PC-3 (cell line): Measurements from ENCODE around the gene TUBGCP2. TPM values are rescaled to one million over a fixed set of nuclear protein-coding genes. Genes with fewer than 3 reads are reported as not detected.

Experiments used
- ATAC-seq: fragments of 200-7000 bp; cut with Tn5 transposase; 2 replicates; pipeline ENCODE4 v1.9.1; 2020; ENCODE audit warnings: mild to moderate bottlenecking, moderate library complexity
- BruUV-seq: library from RNA; stranded (reverse); fragments of 400-500 nt; replicated peaks from 2 replicates; lab custom pipeline; 2021; lab: Mats Ljungman, UMichigan
- CTCF ChIA-PET: fragments of 300-600 bp; sonication (Branson Sonifier 250); formaldehyde crosslinking; loops from one replicate; lab custom pipeline; 2022; ENCODE audit warnings: antibody characterized with exemption; lab: Charles Lee
- POLR2A ChIA-PET: fragments of 300-600 bp; sonication (Branson Sonifier 250); formaldehyde crosslinking; loops from one replicate; lab custom pipeline; 2022; ENCODE audit warnings: antibody characterized with exemption; ENCODE audit not compliant: unreplicated experiment; lab: Charles Lee
- DNase-seq: peaks from one replicate; pipeline ENCODE4 v3.0.0-alpha.2; 2015
- H2AFZ ChIP-seq: fragments of 300-600 bp; sonication (generic); 2 replicates; pipeline ENCODE4 v1.6.0; 2016; ENCODE audit warnings: antibody characterized with exemption, low read length
- H3F3A ChIP-seq: fragments of 300-600 bp; sonication (generic); one replicate; pipeline ENCODE4 v1.6.0; 2017; ENCODE audit warnings: antibody characterized with exemption, low read length, control low read depth, mild to moderate bottlenecking; ENCODE audit not compliant: unreplicated experiment
- H3K27ac ChIP-seq: fragments of 300-600 bp; sonication (generic); 2 replicates; pipeline ENCODE4 v1.5.1; 2016; ENCODE audit warnings: mild to moderate bottlenecking, low read length
- H3K27me3 ChIP-seq: fragments of 300-600 bp; sonication (generic); 2 replicates; pipeline ENCODE4 v1.6.1; 2016; ENCODE audit warnings: low read length, mixed read lengths
- H3K36me3 ChIP-seq: fragments of 300-600 bp; sonication (generic); 2 replicates; pipeline ENCODE4 v1.6.1; 2016; ENCODE audit warnings: low read depth, mixed run types, low read length, mixed read lengths
- H3K4me1 ChIP-seq: fragments of 300-600 bp; sonication (generic); 2 replicates; pipeline ENCODE4 v1.5.1; 2016; ENCODE audit warnings: low read length; ENCODE audit not compliant: insufficient read depth
- H3K4me2 ChIP-seq: fragments of 300-600 bp; sonication (generic); 2 replicates; pipeline ENCODE4 v1.6.0; 2016; ENCODE audit warnings: low read length
- H3K4me3 ChIP-seq: fragments of 300-600 bp; sonication (generic); 2 replicates; pipeline ENCODE4 v1.5.1; 2016; ENCODE audit warnings: mild to moderate bottlenecking, low read length, mixed read lengths
- H3K79me2 ChIP-seq: fragments of 300-600 bp; sonication (generic); 2 replicates; pipeline ENCODE4 v1.6.1; 2017; ENCODE audit warnings: low read length, mixed read lengths
- H3K9ac ChIP-seq: fragments of 300-600 bp; sonication (generic); 2 replicates; pipeline ENCODE4 v1.6.0; 2016; ENCODE audit warnings: mild to moderate bottlenecking, low read length
- H3K9me2 ChIP-seq: fragments of 300-600 bp; sonication (generic); replicated peaks from 2 replicates; pipeline ENCODE4 v1.6.1; 2016; ENCODE audit warnings: mixed run types, low read length, mixed read lengths
- H3K9me3 ChIP-seq: fragments of 300-600 bp; sonication (generic); 2 replicates; pipeline ENCODE4 v1.6.1; 2016; ENCODE audit warnings: low read length, mixed read lengths
- H4K20me1 ChIP-seq: fragments of 300-600 bp; sonication (generic); 2 replicates; pipeline ENCODE4 v1.6.1; 2016; ENCODE audit warnings: low read length, mixed read lengths
- CTCF ChIP-seq: fragments of 300-600 bp; sonication (generic); conservative IDR thresholded peaks from 2 replicates; pipeline ENCODE4 v1.5.1; 2017; ENCODE audit warnings: antibody characterized with exemption, low read depth, mild to moderate bottlenecking, low read length
- EZH2 ChIP-seq: fragments of 300-600 bp; sonication (generic); IDR thresholded peaks from one replicate; pipeline ENCODE4 v1.6.1; 2017; ENCODE audit warnings: antibody characterized with exemption, mild to moderate bottlenecking, low read length; ENCODE audit not compliant: unreplicated experiment
- EZH2phosphoT487 ChIP-seq: fragments of 300-600 bp; sonication (generic); IDR thresholded peaks from 2 replicates; pipeline ENCODE4 v1.6.1; 2018; ENCODE audit warnings: mild to moderate bottlenecking, antibody characterized with exemption, low read length, borderline replicate concordance
- intact Hi-C: fragments of 100-400 bp; cut with micrococcal nuclease; formaldehyde crosslinking; loops from 2 replicates; pipeline ENCODE4 v1.9.0; 2023
- total RNA-seq: library from RNA; depleted of rRNA; stranded (reverse); fragments of >200 nt; gene quantifications from 2 replicates; pipeline ENCODE4 v1.2.3, GENCODE V29; 2014

The TUBGCP2 gene
- total RNA-seq, 1 experiment from 2014 or later = 72.9 TPM

GRCh38 chr10:133279326-133280226, 29.1 kb downstream of the TUBGCP2 start:
- POLR2A ChIA-PET = no interaction called here
- Histone ChIP-seq H3K36me3 (peaks cover 12% of the 10 kb centered on the region; the same call in 1 of the 2 replicates), H3K27ac (peak overlapping the region; percentile 98), H2AFZ (no peak overlapping the region), H3K4me1 (peaks cover 52% of the 10 kb centered on the region), H3F3A (peaks cover 4% of the 10 kb centered on the region), H3K4me2 (peak overlapping the region; percentile 97), H3K79me2 (peaks cover 20% of the 10 kb centered on the region), H4K20me1 (no peaks in the 10 kb centered on the region), H3K9me3 (no peaks in the 10 kb centered on the region), H3K27me3 (no peaks in the 10 kb centered on the region), H3K4me3 (no peak overlapping the region; the same call in 1 of the 2 replicates), H3K9ac (peak overlapping the region; percentile 96), H3K9me2 (no peaks in the 10 kb centered on the region)
- DNase-seq = peak; percentile 18
- CTCF ChIA-PET = no interaction called here
- TF ChIP-seq EZH2 = no peak
- TF ChIP-seq CTCF = no peak
- no peak for TF ChIP-seq EZH2phosphoT487
- ATAC-seq = no peak
- no TSS peak for BruUV-seq
- intact Hi-C loops = no loop called here

- H3K9me2 ChIP-seq = no peaks in the 10 kb centered on the region
- peaks cover 6% of the 10 kb centered on the region; the same call in 1 of the 2 replicates for H3K36me3 ChIP-seq
- intact Hi-C loops = no loop called here
- no peak for TF ChIP-seq EZH2phosphoT487
- no peak for TF ChIP-seq EZH2
- 0 out of 2 replicates have a peak, but pooled peaks have one; percentile 12 for TF ChIP-seq CTCF
- H3K27me3 ChIP-seq = no peaks in the 10 kb centered on the region
- H3K9ac ChIP-seq = peak overlapping the region; percentile 96
- BruUV-seq = no TSS peak
- no peaks in the 10 kb centered on the region for H4K20me1 ChIP-seq
- peak overlapping the region; percentile 51; the same call in 1 of the 2 replicates for H3K4me3 ChIP-seq
- ATAC-seq = peak; percentile 58
- no peak overlapping the region for H2AFZ ChIP-seq
- peaks cover 54% of the 10 kb centered on the region for H3K4me1 ChIP-seq
- H3K9me3 ChIP-seq = no peaks in the 10 kb centered on the region
- H3K79me2 ChIP-seq = peaks cover 26% of the 10 kb centered on the region
- H3K27ac ChIP-seq = peak overlapping the region; percentile 98
- peak; percentile 89 for DNase-seq
- ChIA-PET CTCF (no interaction called here), POLR2A (interaction anchor here (0.8 kb wide), 1 partner anchor 16 kb away, joined by 3 read pairs; no protein-coding TSS in a partner anchor)
- peak overlapping the region; percentile 97 for H3K4me2 ChIP-seq
- peaks cover 4% of the 10 kb centered on the region for H3F3A ChIP-seq
These were observed 30.0 kb downstream of the TUBGCP2 start for GRCh38 chr10:133278577-133279265.
